Lung (tissue), 13 donors: ENCODE measurements around the gene FBRS. TPM values are rescaled to one million over a fixed set of nuclear protein-coding genes. Genes with fewer than 3 reads are reported as not detected.
A peak's percentile ranks its signal among the peaks of the same experiment; 100 is the strongest.

Source experiments
- ATAC-seq: fragments of 200-7000 bp; cut with Tn5 transposase; one replicate; pipeline ENCODE4 v1.9.1; 2020; ENCODE audit warnings: moderate number of reproducible peaks; ENCODE audit not compliant: insufficient read depth, low FRiP score
- DNase-seq, 3 donors: peaks; one replicate each; pipeline ENCODE4 v3.0.0-alpha.2; 2013 to 2017
- H3K27ac ChIP-seq, 2 donors: one replicate each; pipeline ENCODE4 v1.5.1; 2013; ENCODE audit warnings: mild to moderate bottlenecking in 2 of 2, moderate library complexity in 2 of 2, control low read depth in 1 of 2, inconsistent platforms in 1 of 2, low read depth in 1 of 2, low read length in 1 of 2
- H3K27me3 ChIP-seq, 3 donors: one replicate each; pipeline ENCODE4 v1.5.1; 2013; ENCODE audit warnings: low read length in 2 of 3; ENCODE audit not compliant: control insufficient read depth in 3 of 3, insufficient read depth in 3 of 3
- H3K36me3 ChIP-seq, 4 donors: one replicate each; pipeline ENCODE4 v1.5.1; 2013; ENCODE audit warnings: low read length in 4 of 4, mild to moderate bottlenecking in 1 of 4, moderate library complexity in 1 of 4; ENCODE audit not compliant: control insufficient read depth in 4 of 4, insufficient read depth in 4 of 4
- H3K4me1 ChIP-seq, 5 donors: one replicate each; pipeline ENCODE4 v1.5.1; 2013; ENCODE audit warnings: low read length in 5 of 5, mild to moderate bottlenecking in 2 of 5, moderate library complexity in 1 of 5; ENCODE audit not compliant: control insufficient read depth in 5 of 5, insufficient read depth in 5 of 5
- H3K4me3 ChIP-seq: one replicate; pipeline ENCODE4 v1.5.1; 2013; ENCODE audit warnings: mild to moderate bottlenecking, control low read depth, moderate library complexity
- H3K9ac ChIP-seq, 2 donors: one replicate each; pipeline ENCODE4 v1.5.1; 2013; ENCODE audit warnings: low read length in 2 of 2, control low read depth in 1 of 2; ENCODE audit not compliant: insufficient read depth in 1 of 2
- H3K9me3 ChIP-seq, 4 donors: one replicate each; pipeline ENCODE4 v1.5.1; 2013; ENCODE audit warnings: low read length in 3 of 4, mild to moderate bottlenecking in 1 of 4, moderate library complexity in 1 of 4; ENCODE audit not compliant: control insufficient read depth in 4 of 4, insufficient read depth in 3 of 4
- WGBS, 2 donors: extraction: QIAGEN DNeasy Blood & Tissue Kit; methylation state at CpG; one replicate each; pipeline ENCODE4 v1.1.7; 2013; 5-methylcytosine and 5-hydroxymethylcytosine counted together
- polyA plus RNA-seq, 2 donors: library from polyadenylated mRNA; stranded (reverse); fragments of 200-250 nt; gene quantifications; one replicate each; pipeline ENCODE4 v1.2.1, GENCODE V29; 2013
- small RNA-seq: library from RNA; depleted of rRNA; stranded (forward); fragments of <200 nt; gene quantifications from one replicate; pipeline ENCODE3, GENCODE V24; 2014; ENCODE audit warnings: low replicate concordance
- total RNA-seq, 2 donors: library from RNA; depleted of rRNA in 1 of 2; stranded (reverse); fragments of >200 nt in 1 of 2; gene quantifications; one replicate each; pipeline ENCODE4 v1.2.1, GENCODE V29; 2014 to 2021
- TF ChIP-seq, protein P1 (sequence below): IDR thresholded peaks from 2 replicates; pipeline ENCODE4 v1.5.1; 2012; ENCODE audit warnings: mild to moderate bottlenecking; ENCODE audit errors: control extremely low read depth, extremely low read depth
- donor health status: control.
- donor health status: control.
- donor health status: Bipolar disorder and iron deficiency.
- donor health status: healthy.
- donor health status: DM: yes; HTN: yes; CAD: no.

Gene FBRS
- total and polyA plus RNA-seq, 4 donors: 32.1 to 80.8 (median 55.6) TPM

DNA sequence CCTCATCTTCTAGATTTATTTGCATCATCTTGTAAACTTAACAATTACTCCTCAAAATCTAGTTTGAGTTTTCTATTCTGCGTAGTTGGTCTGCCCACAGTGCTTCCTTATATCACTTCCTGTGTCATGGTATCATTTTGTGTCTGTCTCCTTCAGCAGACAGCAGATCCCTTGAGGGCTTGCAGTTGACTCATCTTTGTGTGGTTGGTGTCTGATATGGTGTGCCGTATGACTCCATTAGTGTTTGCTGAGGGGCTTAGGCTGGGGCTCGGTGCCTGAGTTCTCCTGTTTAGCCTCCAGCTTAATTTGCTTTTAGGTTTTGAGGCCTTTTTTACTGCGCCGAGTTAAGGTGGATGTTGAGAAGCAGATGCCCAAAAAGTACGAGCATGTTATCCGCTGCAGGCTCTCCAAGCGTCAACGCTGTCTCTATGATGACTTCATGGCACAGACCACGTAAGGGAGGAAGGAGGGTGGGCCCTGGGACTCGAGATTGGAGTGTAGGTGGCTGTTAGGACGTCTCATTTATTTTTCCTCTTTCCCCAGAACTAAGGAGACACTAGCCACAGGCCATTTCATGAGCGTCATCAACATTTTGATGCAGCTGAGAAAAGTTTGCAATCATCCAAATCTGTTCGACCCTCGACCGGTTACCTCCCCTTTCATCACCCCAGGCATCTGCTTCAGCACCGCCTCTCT lies 57.7 kb downstream of the FBRS start:
- Histone ChIP-seq H3K9me3 (no peaks in the 10 kb centered on the region), H3K4me3 (no peak overlapping the region), H3K36me3 (peaks cover 37 to 68% (median 61%) of the 10 kb centered on the region in 4 donors), H3K27ac (peak overlapping the region in 1 of 2 donors; percentile 75), H3K9ac (no peak overlapping the region), H3K27me3 (no peaks in the 10 kb centered on the region), H3K4me1 (no peaks in the 10 kb centered on the region)
- ATAC-seq: no peak
- TF ChIP-seq, protein P1, sequence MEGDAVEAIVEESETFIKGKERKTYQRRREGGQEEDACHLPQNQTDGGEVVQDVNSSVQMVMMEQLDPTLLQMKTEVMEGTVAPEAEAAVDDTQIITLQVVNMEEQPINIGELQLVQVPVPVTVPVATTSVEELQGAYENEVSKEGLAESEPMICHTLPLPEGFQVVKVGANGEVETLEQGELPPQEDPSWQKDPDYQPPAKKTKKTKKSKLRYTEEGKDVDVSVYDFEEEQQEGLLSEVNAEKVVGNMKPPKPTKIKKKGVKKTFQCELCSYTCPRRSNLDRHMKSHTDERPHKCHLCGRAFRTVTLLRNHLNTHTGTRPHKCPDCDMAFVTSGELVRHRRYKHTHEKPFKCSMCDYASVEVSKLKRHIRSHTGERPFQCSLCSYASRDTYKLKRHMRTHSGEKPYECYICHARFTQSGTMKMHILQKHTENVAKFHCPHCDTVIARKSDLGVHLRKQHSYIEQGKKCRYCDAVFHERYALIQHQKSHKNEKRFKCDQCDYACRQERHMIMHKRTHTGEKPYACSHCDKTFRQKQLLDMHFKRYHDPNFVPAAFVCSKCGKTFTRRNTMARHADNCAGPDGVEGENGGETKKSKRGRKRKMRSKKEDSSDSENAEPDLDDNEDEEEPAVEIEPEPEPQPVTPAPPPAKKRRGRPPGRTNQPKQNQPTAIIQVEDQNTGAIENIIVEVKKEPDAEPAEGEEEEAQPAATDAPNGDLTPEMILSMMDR: no peak
- no peak for DNase-seq
- 84 to 85% methylated on average over 17 of the region's 17 CpGs for WGBS, 2 donors

GRCh38 chr16:30720086-30720485 lies 61.9 kb downstream of the FBRS start:
- no peak overlapping the region for H3K9ac ChIP-seq
- no peak overlapping the region for H3K27ac ChIP-seq
- no peak overlapping the region for H3K4me3 ChIP-seq
- no peaks in the 10 kb centered on the region for H3K27me3 ChIP-seq
- WGBS, 2 donors: 91 to 94% methylated on average over 11 of the region's 11 CpGs
- TF ChIP-seq, protein P1: no peak
- no peaks in the 10 kb centered on the region for H3K9me3 ChIP-seq
- peaks cover 50 to 76% (median 65%) of the 10 kb centered on the region in 4 donors for H3K36me3 ChIP-seq
- DNase-seq (no peak), ATAC-seq (no peak)
- H3K4me1 ChIP-seq: no peaks in the 10 kb centered on the region

Small RNA genes within 50 kb of the gene (small RNA-seq; reads per million reads assigned to genes)
- gene AC093249.1: not detected
- not detected for gene RNU6-1043P
- not detected for gene RNU6-416P
- gene SNORA30: 1.3 reads per million, percentile 86 among the genes with 10 or more reads in this experiment

Other genes starting within 250 kb of the FBRS start
- gene DCTPP1, start 228.4 kb upstream of the FBRS start, total RNA-seq: 10 to 100 TPM; 13.2 to 33.8 TPM
- 10 to 100 TPM; 20.3 to 50.9 TPM for gene DCTPP1, start 228.4 kb upstream of the FBRS start, polyA plus RNA-seq
- gene SEPHS2, start 212.6 kb upstream of the FBRS start, total RNA-seq: 10 to 100 TPM; 17.1 to 54.5 TPM
- gene SEPHS2, start 212.6 kb upstream of the FBRS start, polyA plus RNA-seq: 10 to 100 TPM; 37.5 to 68.6 TPM
- gene ITGAL, start 185.7 kb upstream of the FBRS start, total RNA-seq: 10 to 100 TPM; 14.4 to 48.1 TPM
- 10 to 100 TPM; 15.2 to 32.8 TPM for gene ITGAL, start 185.7 kb upstream of the FBRS start, polyA plus RNA-seq
- 10 to 100 TPM; 17.9 to 33.9 TPM for gene ZNF768, start 131.9 kb upstream of the FBRS start, total RNA-seq
- gene ZNF768, start 131.9 kb upstream of the FBRS start, polyA plus RNA-seq: 10 to 100 TPM; 20.0 to 45.1 TPM
- 10 to 100 TPM; 11.2 to 11.7 TPM for gene ZNF747, start 123.6 kb upstream of the FBRS start, total RNA-seq
- gene ZNF747, start 123.6 kb upstream of the FBRS start, polyA plus RNA-seq: 1 to 10 TPM; 7.1 to 7.2 TPM
- 10 to 100 TPM; 10.4 to 12.6 TPM for gene ZNF764, start 100.1 kb upstream of the FBRS start, total RNA-seq
- gene ZNF764, start 100.1 kb upstream of the FBRS start, polyA plus RNA-seq: 1 to 10 TPM; 4.9 to 6.1 TPM
- 10 to 100 TPM in 1 of 2 donors, 1 to 10 TPM in 1; 8.6 to 22.6 TPM for gene ZNF688, start 86.7 kb upstream of the FBRS start, total RNA-seq
- gene ZNF688, start 86.7 kb upstream of the FBRS start, polyA plus RNA-seq: 10 to 100 TPM; 10.5 to 23.3 TPM
- 10 to 100 TPM; 13.9 to 15.5 TPM for gene ZNF785, start 72.7 kb upstream of the FBRS start, total RNA-seq
- gene ZNF785, start 72.7 kb upstream of the FBRS start, polyA plus RNA-seq: 1 to 10 TPM; 4.0 to 5.5 TPM
- gene ZNF689, start 48.0 kb upstream of the FBRS start, total RNA-seq: 1 to 10 TPM; 4.4 to 9.5 TPM
- 1 to 10 TPM; 3.0 to 5.1 TPM for gene ZNF689, start 48.0 kb upstream of the FBRS start, polyA plus RNA-seq
- 10 to 100 TPM; 16.0 to 60.3 TPM for gene PRR14, start 7.5 kb upstream of the FBRS start, total RNA-seq
- 10 to 100 TPM; 44.7 to 63.2 TPM for gene PRR14, start 7.5 kb upstream of the FBRS start, polyA plus RNA-seq
- 10 to 100 TPM; 45.9 to 61.0 TPM for gene SRCAP, start 40.7 kb downstream of the FBRS start, total RNA-seq
- 10 to 100 TPM; 13.4 to 16.7 TPM for gene SRCAP, start 40.7 kb downstream of the FBRS start, polyA plus RNA-seq
- gene PHKG2, start 90.0 kb downstream of the FBRS start, total RNA-seq: 10 to 100 TPM; 12.2 to 35.2 TPM
- 10 to 100 TPM; 28.1 to 37.4 TPM for gene PHKG2, start 90.0 kb downstream of the FBRS start, polyA plus RNA-seq
- 10 to 100 TPM in 1 of 2 donors, 1 to 10 TPM in 1; 7.3 to 29.5 TPM for gene CFAP119, start 103.6 kb downstream of the FBRS start, total RNA-seq
- 10 to 100 TPM; 13.8 to 19.7 TPM for gene CFAP119, start 103.6 kb downstream of the FBRS start, polyA plus RNA-seq
- 100 to 1,000 TPM in 1 of 2 donors, 10 to 100 TPM in 1; 77.6 to 103 TPM for gene RNF40, start 103.9 kb downstream of the FBRS start, total RNA-seq
- 10 to 100 TPM; 54.1 to 80.4 TPM for gene RNF40, start 103.9 kb downstream of the FBRS start, polyA plus RNA-seq
- 10 to 100 TPM; 10.1 to 16.3 TPM for gene ZNF629, start 128.8 kb downstream of the FBRS start, total RNA-seq
- gene ZNF629, start 128.8 kb downstream of the FBRS start, polyA plus RNA-seq: 1 to 10 TPM; 5.7 to 8.0 TPM
- gene BCL7C, start 235.6 kb downstream of the FBRS start, total RNA-seq: 10 to 100 TPM; 25.7 to 30.9 TPM
- 10 to 100 TPM; 18.2 to 51.8 TPM for gene BCL7C, start 235.6 kb downstream of the FBRS start, polyA plus RNA-seq
- 1 to 10 TPM; 4.7 to 9.8 TPM for gene CTF1, start 238.2 kb downstream of the FBRS start, total RNA-seq
- 1 to 10 TPM; 3.3 to 5.6 TPM for gene CTF1, start 238.2 kb downstream of the FBRS start, polyA plus RNA-seq